Motor neuron (in vitro differentiated cells): ENCODE measurements around the gene AKAP13. TPM values are rescaled to one million over a fixed set of nuclear protein-coding genes. Genes with fewer than 3 reads are reported as not detected.
"Not testable (repeated sequence)": the region's sequence is repeated elsewhere in the genome, so short reads cannot be mapped to it uniquely, and the experiment has no call there.

Experiments used
- ATAC-seq, 8 experiments: fragments of 200-7000 bp; cut with Tn5 transposase; replicated peaks in 6 of 8; 2 replicates each; pipeline ENCODE4 v1.8.0; 2021; ENCODE audit warnings: mild to moderate bottlenecking in 8 of 8, moderate library complexity in 8 of 8
- H3K27ac ChIP-seq, 2 donors: fragments of 250-450 bp; sonication (Bioruptor Pico); 2 replicates each; pipeline ENCODE4 v1.9.0; 2021; ENCODE audit warnings: antibody characterized with exemption in 2 of 2, mild to moderate bottlenecking in 2 of 2, moderate library complexity in 1 of 2
- H3K4me1 ChIP-seq, 2 donors: fragments of 250-450 bp; sonication (Bioruptor Pico); replicated peaks in 1 of 2; 2 replicates each; pipeline ENCODE4 v1.6.1; 2021; ENCODE audit warnings: antibody characterized with exemption in 2 of 2, mild to moderate bottlenecking in 2 of 2, moderate library complexity in 1 of 2
- H3K4me3 ChIP-seq, 5 donors: fragments of 250-450 bp; sonication (Bioruptor Pico); 2 replicates each; pipeline ENCODE4 v1.9.0; 2021; ENCODE audit warnings: antibody characterized with exemption in 5 of 5, mild to moderate bottlenecking in 5 of 5, moderate library complexity in 4 of 5
- WGBS, 10 experiments: fragments of 450-650 bp; shearing (Covaris generic); methylation state at CpG; one replicate each; pipeline ENCODE4 v1.0.0; 2022; 5-methylcytosine and 5-hydroxymethylcytosine counted together
- in situ Hi-C, 9 experiments: fragments of 400-800 bp; cut with MboI; loops; one replicate each; pipeline ENCODE4 v1.15.0; 2021; ENCODE audit warnings: low sequenced_read_pairs in 9 of 9, low pct_unique_long_range_greater_than_20kb in 2 of 9; ENCODE audit not compliant: unreplicated experiment in 9 of 9
- total RNA-seq, 8 experiments: library from RNA; unstranded; fragments of 300-600 nt; gene quantifications; 2 replicates each; pipeline versions ENCODE4 v1.2.3 to v1.2.4, GENCODE V29; 2022

AKAP13 gene
- total RNA-seq, 8 experiments from 2014 or later = 18.6 to 60.2 (median 38.2) TPM

GRCh38 chr15:85342163-85342562 lies 38.2 kb upstream of the AKAP13 start:
- H3K4me3 ChIP-seq, ATAC-seq, H3K27ac ChIP-seq, H3K4me1 ChIP-seq, in situ Hi-C loops: not testable (repeated sequence)
- 75 to 100% (median 95%) methylated on average over 1 to 4 of the region's 6 CpGs; no CpG with 5 or more reads in 2 of the 10 experiments for WGBS, 10 experiments

- H3K27ac ChIP-seq, H3K4me1 ChIP-seq, H3K4me3 ChIP-seq, in situ Hi-C loops: not testable (repeated sequence)
- peak in 2 of 8 experiments; percentile 4 to 36 for ATAC-seq
- 20 to 48% (median 20%) methylated on average over 1 to 5 of the region's 5 CpGs; no CpG with 5 or more reads in 7 of the 10 experiments for WGBS, 10 experiments
Measured at GRCh38 chr15:85343443-85343842, 37.0 kb upstream of the AKAP13 start.

- H3K4me3 ChIP-seq, H3K27ac ChIP-seq, in situ Hi-C loops, ATAC-seq, H3K4me1 ChIP-seq: not testable (repeated sequence)
- WGBS, 10 experiments = 100% methylated on average over 1 of the region's 1 CpG; no CpG with 5 or more reads in 8 of the 10 experiments
Measured at GRCh38 chr15:85344241-85344640, 36.2 kb upstream of the AKAP13 start.

GRCh38 chr15:85344653-85345114 lies 35.7 kb upstream of the AKAP13 start:
- 0 to 100% (median 83%) methylated on average over 1 to 4 of the region's 6 CpGs; no CpG with 5 or more reads in 3 of the 10 experiments for WGBS, 10 experiments
- H3K4me3 ChIP-seq, H3K4me1 ChIP-seq, in situ Hi-C loops, H3K27ac ChIP-seq: not testable (repeated sequence)
- ATAC-seq = peak in 3 of 8 experiments; percentile 81 to 85 (median 82)

- H3K4me1 ChIP-seq, H3K27ac ChIP-seq, in situ Hi-C loops, H3K4me3 ChIP-seq: not testable (repeated sequence)
- peak in 3 of 8 experiments; percentile 5 to 36 (median 10) for ATAC-seq
- 8 to 93% (median 88%) methylated on average over 2 to 4 of the region's 4 CpGs; no CpG with 5 or more reads in 2 of the 10 experiments for WGBS, 10 experiments
Measured at GRCh38 chr15:85345196-85345918, 35.0 kb upstream of the AKAP13 start.

GRCh38 chr15:85346462-85347084 lies 33.8 kb upstream of the AKAP13 start:
- H3K27ac ChIP-seq, H3K4me3 ChIP-seq, in situ Hi-C loops, H3K4me1 ChIP-seq, ATAC-seq: not testable (repeated sequence)
- WGBS, 10 experiments = 86% methylated on average over 1 of the region's 1 CpG; no CpG with 5 or more reads in 9 of the 10 experiments

- in situ Hi-C loops = not testable (repeated sequence)
Measured at GRCh38 chr15:85347264-85348047, 32.9 kb upstream of the AKAP13 start.

GRCh38 chr15:85348048-85348766 lies 32.2 kb upstream of the AKAP13 start:
- H3K4me1 ChIP-seq, in situ Hi-C loops, H3K4me3 ChIP-seq, H3K27ac ChIP-seq: not testable (repeated sequence)
- WGBS, 10 experiments = 82 to 100% (median 96%) methylated on average over 1 to 5 of the region's 8 CpGs; no CpG with 5 or more reads in 4 of the 10 experiments
- ATAC-seq = peak; percentile 6 to 58 (median 30)

More at GRCh38 chr15:85347264-85348047, 32.9 kb upstream of the AKAP13 start:
- WGBS, 10 experiments = 33 to 80% (median 60%) methylated on average over 1 to 2 of the region's 5 CpGs; no CpG with 5 or more reads in 7 of the 10 experiments
- ATAC-seq, H3K4me3 ChIP-seq, H3K4me1 ChIP-seq, H3K27ac ChIP-seq: not testable (repeated sequence)

GRCh38 chr15:85349062-85349461 lies 31.3 kb upstream of the AKAP13 start:
- in situ Hi-C loops, H3K4me1 ChIP-seq, H3K27ac ChIP-seq, H3K4me3 ChIP-seq: not testable (repeated sequence)
- peak in 5 of 8 experiments; percentile 15 to 42 (median 33) for ATAC-seq
- 50 to 69% (median 60%) methylated on average over 1 to 2 of the region's 4 CpGs; no CpG with 5 or more reads in 5 of the 10 experiments for whole genome bisulfite sequencing, 10 experiments

- in situ Hi-C loops = no loop called here
- Histone ChIP-seq H3K27ac (no peak overlapping the region), H3K4me1 (peaks cover 3 to 4% of the 10 kb centered on the region in 2 donors), H3K4me3 (no peak overlapping the region)
- 78 to 100% (median 82%) methylated on average over 1 to 3 of the region's 3 CpGs; no CpG with 5 or more reads in 5 of the 10 experiments for WGBS, 10 experiments
- no peak for ATAC-seq
Measured at GRCh38 chr15:85350395-85350794, 30.0 kb upstream of the AKAP13 start.

GRCh38 chr15:85351501-85351900 lies 28.9 kb upstream of the AKAP13 start:
- H3K4me3 ChIP-seq, H3K4me1 ChIP-seq, ATAC-seq, in situ Hi-C loops, H3K27ac ChIP-seq: not testable (repeated sequence)
- WGBS, 10 experiments = 44 to 100% (median 81%) methylated on average over 1 to 8 of the region's 8 CpGs

- in situ Hi-C loops = no loop called here
Measured at GRCh38 chr15:85351965-85352364, 28.4 kb upstream of the AKAP13 start.

More at GRCh38 chr15:85351965-85352364, 28.4 kb upstream of the AKAP13 start:
- Histone ChIP-seq H3K4me3 (no peak overlapping the region), H3K4me1 (peaks cover 3 to 4% of the 10 kb centered on the region in 2 donors), H3K27ac (no peak overlapping the region)
- ATAC-seq = no peak
- 83 to 100% (median 92%) methylated on average over 2 to 4 of the region's 4 CpGs; no CpG with 5 or more reads in 1 of the 10 experiments for WGBS, 10 experiments
